ENCODE measurements around the gene ATP2C2. TPM values are rescaled to one million over a fixed set of nuclear protein-coding genes. Genes with fewer than 3 reads are reported as not detected.

ATP2C2 gene
- total RNA-seq, 1 donor from 2014 or later = 6.8 TPM

DNA sequence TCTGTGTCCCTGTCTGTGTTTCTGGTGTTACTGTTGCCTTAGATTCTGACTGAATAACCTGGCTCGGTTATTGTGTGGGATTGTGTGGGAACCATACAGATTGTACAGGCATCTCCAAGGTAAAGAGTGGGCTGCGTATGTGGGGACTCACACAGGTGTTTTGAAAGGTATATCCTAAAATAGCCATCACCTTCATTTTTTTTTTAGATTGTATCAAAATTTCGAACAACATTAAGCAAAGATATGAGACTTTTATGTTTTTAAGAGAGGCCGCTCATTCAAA, 53.5 kb downstream of the ATP2C2 start:
- Mint-ChIP-seq H3K4me3 (ENCODE audit: low read depth) (no peak overlapping the region), H3K9me3 (ENCODE audit: low read depth) (peaks cover 6% of the 10 kb centered on the region), H3K27ac (no peak overlapping the region), H3K4me1 (ENCODE audit: low read depth) (peaks cover 15% of the 10 kb centered on the region), H3K36me3 (ENCODE audit: insufficient read depth) (peaks cover 6% of the 10 kb centered on the region), H3K27me3 (peaks cover 6% of the 10 kb centered on the region)
- no peak for DNase-seq (ENCODE audit: low spot score, unreplicated experiment)
- TF ChIP-seq, protein P1, sequence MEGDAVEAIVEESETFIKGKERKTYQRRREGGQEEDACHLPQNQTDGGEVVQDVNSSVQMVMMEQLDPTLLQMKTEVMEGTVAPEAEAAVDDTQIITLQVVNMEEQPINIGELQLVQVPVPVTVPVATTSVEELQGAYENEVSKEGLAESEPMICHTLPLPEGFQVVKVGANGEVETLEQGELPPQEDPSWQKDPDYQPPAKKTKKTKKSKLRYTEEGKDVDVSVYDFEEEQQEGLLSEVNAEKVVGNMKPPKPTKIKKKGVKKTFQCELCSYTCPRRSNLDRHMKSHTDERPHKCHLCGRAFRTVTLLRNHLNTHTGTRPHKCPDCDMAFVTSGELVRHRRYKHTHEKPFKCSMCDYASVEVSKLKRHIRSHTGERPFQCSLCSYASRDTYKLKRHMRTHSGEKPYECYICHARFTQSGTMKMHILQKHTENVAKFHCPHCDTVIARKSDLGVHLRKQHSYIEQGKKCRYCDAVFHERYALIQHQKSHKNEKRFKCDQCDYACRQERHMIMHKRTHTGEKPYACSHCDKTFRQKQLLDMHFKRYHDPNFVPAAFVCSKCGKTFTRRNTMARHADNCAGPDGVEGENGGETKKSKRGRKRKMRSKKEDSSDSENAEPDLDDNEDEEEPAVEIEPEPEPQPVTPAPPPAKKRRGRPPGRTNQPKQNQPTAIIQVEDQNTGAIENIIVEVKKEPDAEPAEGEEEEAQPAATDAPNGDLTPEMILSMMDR (IDR thresholded peaks at IDR 0.05; ENCODE audit: unreplicated experiment) = no peak

DNA sequence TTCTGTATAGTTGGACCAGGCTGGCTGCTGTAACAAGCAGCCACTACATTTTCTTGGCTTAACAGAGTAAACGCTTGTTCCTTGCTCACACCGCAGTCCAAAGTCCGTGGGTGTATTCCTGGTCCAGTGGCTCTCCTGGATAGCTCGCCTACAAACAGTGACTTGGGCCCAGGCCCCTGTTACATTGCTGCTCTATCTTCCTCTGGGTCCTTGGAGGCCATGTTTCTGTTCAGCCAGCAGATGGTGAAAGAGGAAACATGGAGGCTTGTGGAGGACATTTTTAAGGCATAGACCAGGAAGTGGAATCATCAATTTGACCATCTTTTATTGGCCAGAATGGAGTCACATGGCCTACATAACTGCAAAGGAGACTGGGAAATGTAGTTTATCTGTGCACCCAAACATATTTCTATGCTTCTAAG, 55.1 kb downstream of the ATP2C2 start:
- Mint-ChIP-seq H3K4me1 (ENCODE audit: low read depth) (peaks cover 5% of the 10 kb centered on the region), H3K36me3 (ENCODE audit: insufficient read depth) (peaks cover 6% of the 10 kb centered on the region), H3K4me3 (ENCODE audit: low read depth) (no peak overlapping the region), H3K9me3 (ENCODE audit: low read depth) (peaks cover 6% of the 10 kb centered on the region), H3K27me3 (peaks cover 9% of the 10 kb centered on the region), H3K27ac (no peak overlapping the region)
- DNase-seq (ENCODE audit: low spot score, unreplicated experiment) = no peak
- TF ChIP-seq, protein P1 (IDR thresholded peaks at IDR 0.05; ENCODE audit: unreplicated experiment) = no peak

DNA sequence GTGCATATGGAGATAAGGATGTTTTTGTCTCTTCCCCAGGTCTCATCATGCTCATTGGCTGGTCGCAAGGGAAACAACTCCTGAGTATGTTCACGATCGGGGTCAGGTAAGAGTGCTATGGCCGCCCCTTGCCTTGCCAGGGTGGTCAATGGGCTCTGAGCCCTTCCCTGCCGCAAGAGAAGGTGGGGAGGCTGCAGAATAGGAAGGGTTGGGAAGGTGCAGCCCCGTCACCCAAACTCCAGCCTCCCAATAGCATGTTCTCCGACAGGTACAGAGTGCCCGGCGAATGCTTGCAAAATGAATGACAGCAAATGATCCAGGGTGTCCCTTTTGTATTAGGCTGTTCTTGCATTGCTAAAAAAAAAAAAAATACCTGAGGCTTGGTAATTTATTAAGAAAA, 57.4 kb downstream of the ATP2C2 start:
- Mint-ChIP-seq H3K4me1 (ENCODE audit: low read depth) (peaks cover 1% of the 10 kb centered on the region), H3K27ac (no peak overlapping the region), H3K27me3 (peaks cover 6% of the 10 kb centered on the region), H3K9me3 (ENCODE audit: low read depth) (peaks cover 6% of the 10 kb centered on the region), H3K36me3 (ENCODE audit: insufficient read depth) (peaks cover 6% of the 10 kb centered on the region), H3K4me3 (ENCODE audit: low read depth) (no peak overlapping the region)
- DNase-seq (ENCODE audit: low spot score, unreplicated experiment) = no peak
- TF ChIP-seq, protein P1 (IDR thresholded peaks at IDR 0.05; ENCODE audit: unreplicated experiment) = no peak

GRCh38 chr16:84426804-84427203, 58.5 kb downstream of the ATP2C2 start:
- Mint-ChIP-seq H3K9me3 (ENCODE audit: low read depth) (peaks cover 6% of the 10 kb centered on the region), H3K4me1 (ENCODE audit: low read depth) (peaks cover 1% of the 10 kb centered on the region), H3K27me3 (peaks cover 6% of the 10 kb centered on the region), H3K27ac (no peak overlapping the region), H3K36me3 (ENCODE audit: insufficient read depth) (peaks cover 6% of the 10 kb centered on the region), H3K4me3 (ENCODE audit: low read depth) (no peak overlapping the region)
- TF ChIP-seq, protein P1 (IDR thresholded peaks at IDR 0.05; ENCODE audit: unreplicated experiment) = no peak
- no peak for DNase-seq (ENCODE audit: low spot score, unreplicated experiment)

GRCh38 chr16:84427553-84427952, 59.2 kb downstream of the ATP2C2 start:
- TF ChIP-seq, protein P1 (IDR thresholded peaks at IDR 0.05; ENCODE audit: unreplicated experiment) = no peak
- H3K4me3 Mint-ChIP-seq (ENCODE audit: low read depth) = no peak overlapping the region
- peaks cover 1% of the 10 kb centered on the region for H3K4me1 Mint-ChIP-seq (ENCODE audit: low read depth)
- H3K27ac Mint-ChIP-seq = no peak overlapping the region
- DNase-seq (ENCODE audit: low spot score, unreplicated experiment) = no peak
- peaks cover 6% of the 10 kb centered on the region for H3K36me3 Mint-ChIP-seq (ENCODE audit: insufficient read depth)
- H3K9me3 Mint-ChIP-seq (ENCODE audit: low read depth) = peaks cover 6% of the 10 kb centered on the region
- peaks cover 5% of the 10 kb centered on the region for H3K27me3 Mint-ChIP-seq
